Naive B cell (primary cell): Measurements from ENCODE around the gene PCCA. TPM values are rescaled to one million over a fixed set of nuclear protein-coding genes. Genes with fewer than 3 reads are reported as not detected.

Source experiments
- ATAC-seq, 2 donors: fragments of 150-1000 bp; cut with Tn5 transposase; 2 replicates each; pipeline ENCODE4 v1.10.0; 2021; ENCODE audit warnings: low read depth in 2 of 2, mild to moderate bottlenecking in 2 of 2, moderate library complexity in 2 of 2
- DNase-seq: peaks from one replicate; pipeline ENCODE4 v3.0.0; 2022
- H3K27ac Mint-ChIP-seq, 6 donors: one replicate each; pipeline ENCODE4 v1.8.0; 2020 to 2022; ENCODE audit warnings: mild to moderate bottlenecking in 6 of 6, mixed read lengths in 6 of 6, moderate library complexity in 5 of 6, inconsistent platforms in 2 of 6
- H3K27me3 Mint-ChIP-seq, 3 donors: one replicate each; pipeline ENCODE4 v1.8.0; 2021 to 2022; ENCODE audit warnings: mixed read lengths in 3 of 3, mild to moderate bottlenecking in 1 of 3
- H3K36me3 Mint-ChIP-seq, 2 donors: one replicate each; pipeline ENCODE4 v1.8.0; 2020 to 2022; ENCODE audit warnings: mixed read lengths in 2 of 2, inconsistent platforms in 1 of 2, mild to moderate bottlenecking in 1 of 2
- H3K4me1 Mint-ChIP-seq, 3 donors: one replicate each; pipeline ENCODE4 v1.8.0; 2020 to 2022; ENCODE audit warnings: mixed read lengths in 3 of 3, inconsistent platforms in 1 of 3, mild to moderate bottlenecking in 1 of 3, moderate library complexity in 1 of 3
- H3K4me3 Mint-ChIP-seq, 8 donors: one replicate each; pipeline ENCODE4 v1.8.0; 2020 to 2022; ENCODE audit warnings: mild to moderate bottlenecking in 8 of 8, mixed read lengths in 8 of 8, moderate library complexity in 8 of 8, inconsistent platforms in 2 of 8
- H3K9me3 Mint-ChIP-seq, 7 donors: one replicate each; pipeline ENCODE4 v1.8.0; 2020 to 2022; ENCODE audit warnings: mixed read lengths in 7 of 7, mild to moderate bottlenecking in 5 of 7, inconsistent platforms in 2 of 7, moderate library complexity in 1 of 7
- polyA plus RNA-seq, 6 donors: library from polyadenylated mRNA; unstranded; fragments of 300-500 nt; fragmentation: Illumina TruSeq; gene quantifications; one replicate each; pipeline ENCODE4 v1.2.3, GENCODE V29; 2021; ENCODE audit warnings: low read depth in 6 of 6

The PCCA gene
- polyA plus RNA-seq, 6 donors from 2014 or later = 2.4 to 8.4 (median 4.6) TPM

DNA sequence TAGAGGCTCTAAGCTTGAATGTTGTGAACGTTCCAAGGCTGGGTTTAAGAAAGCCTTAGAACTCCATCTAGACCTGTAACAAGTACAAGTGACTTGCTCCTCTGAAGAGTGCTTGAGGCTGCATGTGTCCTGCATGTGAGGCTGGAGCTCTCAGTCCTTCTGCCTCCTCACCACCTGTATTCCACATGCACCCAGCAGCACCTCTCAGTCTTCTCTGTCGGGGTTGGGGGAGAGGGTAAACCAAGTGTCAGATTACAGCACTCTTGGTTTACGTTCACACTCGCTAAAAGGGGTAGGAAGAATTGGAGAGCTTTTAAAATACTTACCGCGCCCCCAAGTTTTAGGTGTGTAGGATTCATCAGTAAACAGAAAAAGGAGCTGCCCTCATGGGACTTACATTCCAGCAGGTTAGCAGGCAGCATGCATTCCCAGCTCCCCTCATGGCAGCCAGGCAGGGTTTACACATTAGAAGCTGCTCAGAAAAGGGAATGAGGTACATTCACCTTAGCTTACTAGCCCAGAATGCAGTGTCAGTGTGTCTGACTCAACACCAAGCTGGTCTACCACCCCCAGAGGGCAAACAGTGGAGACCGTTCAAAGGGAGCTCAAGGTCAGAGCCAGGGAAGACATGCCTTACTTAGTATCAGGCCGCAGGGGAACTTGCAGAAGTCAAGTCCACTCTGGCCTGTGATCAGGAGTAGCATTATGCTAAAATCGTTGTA lies 248.1 kb downstream of the PCCA start:
- Mint-ChIP-seq H3K27ac (peak overlapping the region in 1 of 6 donors; percentile 48), H3K4me3 (no peak overlapping the region), H3K4me1 (no peaks in the 10 kb centered on the region), H3K27me3 (no peaks in the 10 kb centered on the region), H3K9me3 (peaks cover 0 to 23% (median 15%) of the 10 kb centered on the region in 7 donors), H3K36me3 (peaks cover 19 to 24% of the 10 kb centered on the region in 2 donors)
- ATAC-seq = no peak
- DNase-seq = no peak

DNA sequence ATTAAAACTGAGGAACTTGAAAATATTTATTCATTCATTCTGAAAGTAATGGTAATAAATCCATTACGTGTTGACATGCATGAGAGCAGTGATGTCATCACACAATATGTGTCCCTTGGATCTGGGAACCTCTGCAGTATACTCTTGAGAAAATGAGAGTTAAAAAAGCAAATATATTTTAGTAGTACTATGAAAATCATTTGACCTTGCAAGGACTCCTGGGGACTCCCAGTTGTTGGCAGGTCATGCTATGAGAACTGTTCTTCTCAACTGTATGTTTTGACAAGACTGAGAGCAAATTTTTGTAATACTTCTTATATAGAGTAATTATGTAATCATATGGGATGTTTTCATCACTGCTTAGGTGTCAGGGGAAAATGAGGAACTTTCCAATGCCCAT lies 249.4 kb downstream of the PCCA start:
- ATAC-seq = no peak
- Mint-ChIP-seq H3K27me3 (no peaks in the 10 kb centered on the region), H3K27ac (no peak overlapping the region)

DNA sequence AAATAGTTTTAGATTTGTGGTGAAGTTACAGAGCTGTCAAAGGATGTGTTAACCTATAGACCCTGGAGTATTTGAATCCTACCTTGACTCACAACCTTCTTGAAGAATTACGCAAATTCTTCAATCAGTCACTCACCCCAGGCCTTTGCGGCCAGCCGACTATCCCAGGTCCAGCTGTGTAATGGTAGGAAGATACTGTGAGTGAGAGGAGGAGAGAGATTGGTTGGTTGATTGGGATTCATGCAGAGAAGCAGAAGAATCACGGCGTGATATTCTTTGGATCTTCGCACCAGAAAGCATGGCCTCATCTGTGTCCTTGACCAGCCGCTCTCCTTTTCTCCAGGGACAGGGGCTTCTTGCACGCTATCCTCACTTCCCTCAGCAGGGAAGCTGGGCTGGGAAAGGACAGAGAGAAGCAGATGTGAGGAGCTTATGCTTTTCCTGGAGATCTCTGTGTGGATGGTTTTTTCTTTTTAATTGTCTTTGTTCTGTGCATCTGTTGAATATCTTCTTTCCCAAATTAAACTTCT lies 250.6 kb downstream of the PCCA start:
- Mint-ChIP-seq H3K27me3 (no peaks in the 10 kb centered on the region), H3K4me3 (no peak overlapping the region), H3K9me3 (peaks cover 0 to 14% (median 8%) of the 10 kb centered on the region in 7 donors), H3K4me1 (no peaks in the 10 kb centered on the region), H3K36me3 (peaks cover 20 to 24% of the 10 kb centered on the region in 2 donors), H3K27ac (no peak overlapping the region)
- DNase-seq (no peak), ATAC-seq (no peak)

More for the DNA sequence above, 249.4 kb downstream of the PCCA start:
- no peak for DNase-seq
- no peak overlapping the region for H3K4me3 Mint-ChIP-seq
- peaks cover 22 to 28% of the 10 kb centered on the region in 2 donors for H3K36me3 Mint-ChIP-seq
- H3K4me1 Mint-ChIP-seq = no peaks in the 10 kb centered on the region
- peaks cover 0 to 23% (median 15%) of the 10 kb centered on the region in 7 donors for H3K9me3 Mint-ChIP-seq

DNA sequence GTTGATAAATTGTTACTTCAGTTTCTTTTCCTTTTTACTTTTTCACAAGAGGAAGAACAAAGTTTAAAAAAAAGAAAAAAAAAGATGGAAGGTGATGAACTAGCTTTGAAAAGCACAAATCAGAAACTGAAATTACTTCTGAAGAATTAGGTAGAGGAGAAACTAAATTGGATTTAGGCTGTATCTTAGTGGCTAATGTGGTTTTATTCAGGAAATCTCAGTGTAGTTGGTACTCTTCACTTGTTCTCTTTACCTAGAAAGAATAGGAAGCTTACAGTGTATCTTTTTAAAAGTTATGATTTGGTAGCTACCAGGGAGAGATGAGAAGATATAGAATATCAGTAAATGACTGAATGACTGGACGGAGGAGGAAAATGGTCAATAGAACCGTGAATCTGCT lies 252.0 kb downstream of the PCCA start:
- no peak overlapping the region for H3K4me3 Mint-ChIP-seq
- H3K4me1 Mint-ChIP-seq = no peaks in the 10 kb centered on the region
- no peak for ATAC-seq
- peaks cover 0 to 3% (median 0%) of the 10 kb centered on the region in 7 donors for H3K9me3 Mint-ChIP-seq
- H3K27ac Mint-ChIP-seq = no peak overlapping the region
- H3K36me3 Mint-ChIP-seq = peaks cover 9 to 15% of the 10 kb centered on the region in 2 donors
- DNase-seq = no peak
- H3K27me3 Mint-ChIP-seq = no peaks in the 10 kb centered on the region

DNA sequence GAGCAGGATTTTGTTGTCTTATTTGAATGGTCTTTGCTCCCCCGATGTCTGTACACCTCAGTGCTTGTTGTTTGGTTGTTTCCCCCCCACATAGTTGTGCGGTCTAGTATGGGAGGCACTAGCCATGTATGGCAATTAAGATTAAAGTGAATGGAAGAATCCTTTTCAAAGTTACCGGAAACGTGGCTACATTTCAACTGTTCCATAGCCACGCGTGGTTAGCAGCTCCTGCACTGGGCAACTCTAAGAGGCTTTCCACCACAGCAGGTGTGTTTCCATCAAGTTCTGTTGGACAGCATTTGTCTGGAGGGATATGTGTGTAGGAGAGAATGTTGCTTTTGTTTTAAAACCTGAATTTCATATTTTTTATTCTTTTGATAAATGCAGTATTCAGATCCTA lies 252.4 kb downstream of the PCCA start:
- ATAC-seq (no peak), DNase-seq (no peak)
- no peaks in the 10 kb centered on the region for H3K4me1 Mint-ChIP-seq
- peaks cover 9 to 15% of the 10 kb centered on the region in 2 donors for H3K36me3 Mint-ChIP-seq
- H3K27me3 Mint-ChIP-seq = no peaks in the 10 kb centered on the region
- H3K4me3 Mint-ChIP-seq = no peak overlapping the region
- no peaks in the 10 kb centered on the region for H3K9me3 Mint-ChIP-seq
- H3K27ac Mint-ChIP-seq = no peak overlapping the region

DNA sequence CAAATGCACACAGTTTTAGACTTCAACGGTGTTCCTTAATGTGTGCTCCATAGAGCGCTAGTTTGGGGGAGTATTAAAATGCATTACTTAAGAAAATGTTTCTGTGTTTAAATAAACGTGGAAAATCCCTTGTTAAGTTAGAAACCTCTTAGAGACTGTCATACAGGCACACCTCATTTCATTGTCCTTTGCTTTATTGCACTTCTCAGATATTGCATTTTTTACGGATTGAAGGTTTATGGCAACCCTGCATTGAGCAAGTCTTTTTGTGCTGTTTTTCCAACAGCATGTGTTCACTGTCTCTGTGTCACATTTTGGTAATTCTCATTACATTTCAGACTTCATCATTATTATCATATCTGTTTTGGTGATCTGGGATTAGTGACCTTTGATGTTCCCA lies 255.7 kb downstream of the PCCA start:
- Mint-ChIP-seq H3K27ac (no peak overlapping the region), H3K27me3 (no peaks in the 10 kb centered on the region), H3K4me1 (no peaks in the 10 kb centered on the region), H3K9me3 (no peaks in the 10 kb centered on the region), H3K36me3 (peaks cover 9 to 14% of the 10 kb centered on the region in 2 donors), H3K4me3 (no peak overlapping the region)
- DNase-seq = no peak
- no peak for ATAC-seq

DNA sequence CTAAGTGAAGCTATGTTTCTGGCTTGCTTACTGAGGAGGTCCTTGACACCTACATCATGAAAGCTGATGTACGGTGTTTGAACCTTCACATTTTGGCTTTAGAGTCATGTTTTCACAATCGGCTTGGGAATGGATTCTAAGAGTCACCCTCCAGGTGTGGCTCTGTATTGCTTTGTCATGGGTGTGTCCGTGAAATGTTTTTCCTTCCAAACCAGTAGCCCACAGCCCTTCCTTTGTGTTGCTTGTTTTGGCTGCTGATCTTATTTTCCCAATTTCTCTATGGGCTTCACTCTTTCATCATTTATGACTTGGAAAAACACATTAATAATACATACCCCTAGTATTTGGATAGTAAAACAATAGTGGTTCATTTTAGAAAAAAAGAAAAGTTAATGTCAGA lies 259.1 kb downstream of the PCCA start:
- Mint-ChIP-seq H3K36me3 (peaks cover 4 to 7% of the 10 kb centered on the region in 2 donors), H3K9me3 (no peaks in the 10 kb centered on the region), H3K4me3 (no peak overlapping the region), H3K4me1 (no peaks in the 10 kb centered on the region), H3K27me3 (no peaks in the 10 kb centered on the region), H3K27ac (no peak overlapping the region)
- no peak for DNase-seq
- ATAC-seq = no peak

DNA sequence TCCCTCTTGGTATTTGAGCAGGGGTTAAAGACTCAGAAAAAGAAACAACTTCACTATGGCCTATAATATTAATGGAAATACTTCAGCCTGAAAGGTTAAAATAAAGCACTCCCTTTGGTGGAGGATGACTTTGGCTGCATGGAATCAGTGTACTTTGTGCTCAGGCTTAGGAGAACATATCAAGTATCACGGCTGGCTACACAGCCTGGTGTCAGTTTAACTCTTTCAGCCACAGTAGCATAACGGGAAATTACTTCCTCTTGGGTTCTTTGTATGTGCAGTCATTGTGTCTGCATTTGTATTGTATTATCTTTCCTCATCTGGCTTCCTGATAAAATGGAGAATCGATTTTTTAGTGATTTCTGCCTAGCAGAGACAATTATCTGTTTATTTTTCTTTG lies 260.7 kb downstream of the PCCA start:
- H3K36me3 Mint-ChIP-seq = no peaks in the 10 kb centered on the region
- H3K9me3 Mint-ChIP-seq = no peaks in the 10 kb centered on the region
- no peaks in the 10 kb centered on the region for H3K4me1 Mint-ChIP-seq
- no peak overlapping the region for H3K27ac Mint-ChIP-seq
- no peak for DNase-seq
- no peak overlapping the region for H3K4me3 Mint-ChIP-seq
- no peak for ATAC-seq
- H3K27me3 Mint-ChIP-seq = no peaks in the 10 kb centered on the region

DNA sequence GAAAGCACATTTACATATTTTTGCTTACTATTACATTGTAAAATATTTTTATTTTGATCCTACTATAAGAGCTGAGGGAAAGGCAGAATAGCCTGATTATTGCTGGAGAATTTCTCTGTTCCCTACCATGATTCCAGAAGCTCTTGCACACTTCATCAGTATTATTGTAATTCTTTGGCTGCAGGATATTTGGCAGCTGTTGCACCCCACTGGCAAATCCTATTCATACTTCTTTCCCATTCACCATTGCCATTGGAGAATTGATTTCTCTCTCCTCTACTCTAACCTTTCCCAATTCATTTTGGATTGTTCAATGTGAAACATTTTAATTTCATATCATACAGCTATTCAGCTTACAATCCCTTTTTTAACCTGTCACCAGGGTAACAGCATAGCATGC lies 261.7 kb downstream of the PCCA start:
- Mint-ChIP-seq H3K4me3 (no peak overlapping the region), H3K27ac (no peak overlapping the region), H3K36me3 (no peaks in the 10 kb centered on the region), H3K9me3 (no peaks in the 10 kb centered on the region), H3K4me1 (no peaks in the 10 kb centered on the region), H3K27me3 (no peaks in the 10 kb centered on the region)
- DNase-seq (no peak), ATAC-seq (no peak)

DNA sequence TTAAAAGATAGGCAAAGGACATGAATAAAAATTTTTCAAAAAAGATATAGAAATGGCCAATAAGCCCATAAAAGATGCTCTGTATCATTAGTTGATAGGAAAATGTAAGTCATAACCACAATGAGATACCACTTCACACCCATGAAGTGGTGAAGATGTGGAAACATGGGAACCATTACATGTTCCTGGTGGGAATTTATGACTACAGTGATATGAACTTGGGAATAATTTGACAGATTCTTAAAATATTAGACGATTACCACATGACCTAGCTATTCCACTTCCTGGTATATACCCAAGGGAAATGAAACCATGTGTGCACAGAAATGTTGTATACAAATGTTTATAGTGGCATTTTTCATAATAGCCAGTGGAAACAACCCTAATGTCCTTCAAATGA lies 267.5 kb downstream of the PCCA start:
- Mint-ChIP-seq H3K27ac (no peak overlapping the region), H3K4me1 (no peaks in the 10 kb centered on the region), H3K36me3 (no peaks in the 10 kb centered on the region), H3K4me3 (no peak overlapping the region), H3K27me3 (no peaks in the 10 kb centered on the region), H3K9me3 (no peaks in the 10 kb centered on the region)
- ATAC-seq = no peak
- no peak for DNase-seq

DNA sequence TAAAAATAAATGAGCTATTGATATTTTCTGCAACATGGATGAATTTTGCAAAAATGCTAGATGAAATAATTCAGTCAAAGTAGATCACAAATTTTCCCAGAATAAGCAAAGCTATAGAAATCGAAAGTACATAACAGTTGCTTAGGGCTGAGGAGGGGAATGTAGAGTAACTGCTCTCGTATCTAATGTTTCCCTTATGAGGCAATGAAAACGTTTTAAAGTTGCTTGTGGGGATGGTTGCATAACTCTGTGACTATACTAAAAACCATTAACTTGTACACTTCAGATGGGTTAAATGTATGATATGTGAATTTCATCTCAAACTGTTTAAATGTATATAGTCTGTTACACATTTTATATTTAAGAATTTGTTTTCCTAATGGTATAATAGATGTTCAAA lies 268.0 kb downstream of the PCCA start:
- H3K4me1 Mint-ChIP-seq = no peaks in the 10 kb centered on the region
- H3K36me3 Mint-ChIP-seq = no peaks in the 10 kb centered on the region
- no peak for DNase-seq
- no peaks in the 10 kb centered on the region for H3K27me3 Mint-ChIP-seq
- H3K9me3 Mint-ChIP-seq = no peaks in the 10 kb centered on the region
- no peak overlapping the region for H3K27ac Mint-ChIP-seq
- H3K4me3 Mint-ChIP-seq = no peak overlapping the region
- ATAC-seq = no peak

DNA sequence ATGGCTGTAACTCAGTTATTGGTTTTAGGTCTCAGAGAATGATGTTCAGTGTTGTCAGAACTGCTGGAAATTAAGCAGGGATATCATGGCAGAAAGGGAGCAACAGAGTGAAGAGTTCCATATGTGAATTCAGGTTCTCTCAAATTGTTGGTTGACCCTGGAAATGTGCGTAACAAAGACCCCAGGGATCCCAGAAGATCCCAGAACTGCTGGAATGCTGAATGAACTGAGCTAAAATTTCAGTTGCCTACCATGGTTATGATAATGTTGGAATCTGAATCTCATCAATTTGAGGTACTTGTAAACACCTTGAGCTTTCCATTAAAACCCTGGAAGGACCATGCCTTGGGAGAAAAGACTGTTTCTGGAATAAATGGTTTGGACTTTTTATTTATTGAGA lies 268.9 kb downstream of the PCCA start:
- DNase-seq = no peak
- no peaks in the 10 kb centered on the region for H3K36me3 Mint-ChIP-seq
- H3K4me3 Mint-ChIP-seq = no peak overlapping the region
- H3K4me1 Mint-ChIP-seq = no peaks in the 10 kb centered on the region
- no peak for ATAC-seq
- no peak overlapping the region for H3K27ac Mint-ChIP-seq
- H3K9me3 Mint-ChIP-seq = no peaks in the 10 kb centered on the region
- no peaks in the 10 kb centered on the region for H3K27me3 Mint-ChIP-seq

DNA sequence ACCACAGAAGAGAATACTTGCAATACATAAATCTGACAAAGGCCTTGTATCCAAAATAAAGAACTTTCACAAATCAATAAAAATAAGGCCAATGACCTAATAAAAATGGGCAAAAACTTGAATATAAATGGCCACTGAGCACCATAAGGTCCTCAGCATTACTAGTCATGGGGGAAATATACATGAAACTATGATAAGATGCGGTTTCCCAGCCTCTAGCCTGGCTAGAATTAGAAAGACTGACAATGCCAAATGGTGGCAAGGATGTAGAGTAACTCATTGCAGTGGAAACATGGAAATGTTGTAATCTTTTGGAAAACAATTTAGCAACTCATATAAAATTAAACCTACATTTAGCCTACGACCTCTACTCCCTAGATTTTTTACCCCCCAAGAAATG lies 272.6 kb downstream of the PCCA start:
- DNase-seq = no peak
- Mint-ChIP-seq H3K27ac (no peak overlapping the region), H3K4me3 (no peak overlapping the region), H3K27me3 (no peaks in the 10 kb centered on the region), H3K4me1 (no peaks in the 10 kb centered on the region), H3K36me3 (no peaks in the 10 kb centered on the region), H3K9me3 (no peaks in the 10 kb centered on the region)
- ATAC-seq = no peak

DNA sequence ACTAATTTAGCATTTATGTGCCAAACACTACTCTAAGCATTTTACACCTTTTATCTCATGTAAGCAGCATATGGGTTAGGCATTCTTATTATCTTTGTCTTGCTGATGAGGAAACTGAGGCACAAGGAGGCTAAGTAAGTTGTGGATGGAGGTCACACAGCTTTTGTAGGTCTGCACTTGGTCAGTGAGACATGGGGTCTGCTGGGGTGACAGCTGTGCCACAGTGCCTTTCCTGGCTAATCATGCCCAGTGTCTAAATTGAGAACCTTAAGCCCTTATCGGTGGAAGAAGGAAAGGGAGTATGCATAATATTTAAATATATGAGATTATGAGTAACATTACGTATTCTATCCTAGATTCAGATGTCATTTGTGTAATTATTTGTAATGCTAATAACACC lies 273.5 kb downstream of the PCCA start:
- Mint-ChIP-seq H3K36me3 (no peaks in the 10 kb centered on the region), H3K4me1 (no peaks in the 10 kb centered on the region), H3K4me3 (no peak overlapping the region), H3K9me3 (no peaks in the 10 kb centered on the region), H3K27me3 (no peaks in the 10 kb centered on the region), H3K27ac (no peak overlapping the region)
- no peak for ATAC-seq
- no peak for DNase-seq

DNA sequence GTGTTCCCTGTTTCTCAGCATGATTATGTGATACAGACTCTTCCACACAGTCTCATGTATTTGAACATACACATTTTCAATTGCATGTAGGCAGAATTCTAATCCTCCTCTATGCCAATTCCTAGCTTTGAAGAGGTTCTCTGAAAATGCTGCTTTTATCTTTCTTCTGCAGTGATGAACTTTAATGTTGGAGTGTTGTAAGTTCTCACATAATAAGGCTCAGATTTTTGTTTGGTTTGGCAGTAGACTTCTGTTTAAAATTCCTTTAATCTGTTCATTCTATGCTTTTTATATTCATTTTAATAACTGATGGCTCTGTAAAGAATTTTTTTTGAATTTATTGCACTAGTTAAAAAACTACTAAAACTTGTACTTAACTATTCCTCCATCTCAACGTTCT lies 273.9 kb downstream of the PCCA start:
- Mint-ChIP-seq H3K36me3 (no peaks in the 10 kb centered on the region), H3K4me3 (no peak overlapping the region), H3K4me1 (no peaks in the 10 kb centered on the region), H3K9me3 (no peaks in the 10 kb centered on the region), H3K27ac (no peak overlapping the region), H3K27me3 (no peaks in the 10 kb centered on the region)
- no peak for DNase-seq
- ATAC-seq = no peak
